Right atrium auricular region (tissue), 2 donors: ENCODE results near the gene OTUB2. TPM values are rescaled to one million over a fixed set of nuclear protein-coding genes. Genes with fewer than 3 reads are reported as not detected.

Experiments
- DNase-seq: peaks from one replicate; pipeline ENCODE4 v3.0.0-alpha.2; 2019; ENCODE audit warnings: low spot score
- H3K27ac ChIP-seq, 2 donors: fragments of 200-600 bp; sonication (generic); 1 replicate in 1 of 2; 2 replicates in 1 of 2; pipeline ENCODE4 v1.5.1; 2016 to 2019
- H3K27me3 ChIP-seq, 2 donors: fragments of 200-600 bp; sonication (generic); one replicate each; pipeline versions ENCODE4 v1.5.1 to v1.6.0; 2017 to 2019
- H3K36me3 ChIP-seq: fragments of 200-600 bp; sonication (generic); one replicate; pipeline ENCODE4 v1.5.1; 2016
- H3K4me1 ChIP-seq, 2 donors: fragments of 200-600 bp; sonication (generic); one replicate each; pipeline versions ENCODE4 v1.5.1 to v1.6.0; 2017 to 2019
- H3K4me3 ChIP-seq, 2 donors: fragments of 200-600 bp; sonication (generic); 1 replicate in 1 of 2; 2 replicates in 1 of 2; pipeline ENCODE4 v1.5.1; 2017 to 2019; ENCODE audit warnings: mild to moderate bottlenecking in 1 of 2, moderate library complexity in 1 of 2
- H3K9me3 ChIP-seq, 2 donors: fragments of 200-600 bp; sonication (generic); one replicate each; pipeline ENCODE4 v1.5.1; 2019
- total RNA-seq, 2 donors: library from RNA; depleted of rRNA; stranded (reverse); fragments of >200 nt; gene quantifications; one replicate each; pipeline ENCODE4 v1.1.0, GENCODE V29; 2016
- TF ChIP-seq, protein P1 (sequence below), 2 donors: fragments of 200-600 bp; sonication (generic); IDR thresholded peaks; one replicate each; pipeline ENCODE4 v1.5.1; 2019; ENCODE audit warnings: antibody characterized with exemption in 2 of 2

OTUB2 gene
- total RNA-seq, 2 donors from 2014 or later = 0.43 to 0.48 TPM

DNA sequence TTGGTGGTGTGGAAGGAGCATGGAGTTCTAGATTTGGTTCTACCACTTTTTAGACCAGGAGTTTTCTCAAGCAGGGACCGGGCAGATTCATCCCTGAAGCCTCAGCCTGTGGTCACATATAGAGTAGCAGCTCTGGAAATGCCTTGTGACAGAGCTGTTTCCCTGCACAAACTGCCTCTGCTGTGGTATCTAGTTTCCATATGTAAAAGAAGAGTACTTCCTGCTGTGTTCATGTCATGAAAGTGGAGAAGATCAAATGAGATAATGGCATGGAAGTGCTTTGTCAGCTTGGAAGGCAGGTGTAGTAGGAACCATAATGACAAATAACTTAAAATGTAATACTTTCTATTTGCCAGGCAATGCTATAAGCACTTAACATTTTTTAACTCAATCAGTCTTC is 26.1 kb downstream of the OTUB2 start:
- no peaks in the 10 kb centered on the region for H3K27me3 ChIP-seq
- peaks cover 99% of the 10 kb centered on the region for H3K36me3 ChIP-seq
- peaks cover 0 to 31% of the 10 kb centered on the region in 2 donors for H3K4me1 ChIP-seq
- TF ChIP-seq, protein P1, sequence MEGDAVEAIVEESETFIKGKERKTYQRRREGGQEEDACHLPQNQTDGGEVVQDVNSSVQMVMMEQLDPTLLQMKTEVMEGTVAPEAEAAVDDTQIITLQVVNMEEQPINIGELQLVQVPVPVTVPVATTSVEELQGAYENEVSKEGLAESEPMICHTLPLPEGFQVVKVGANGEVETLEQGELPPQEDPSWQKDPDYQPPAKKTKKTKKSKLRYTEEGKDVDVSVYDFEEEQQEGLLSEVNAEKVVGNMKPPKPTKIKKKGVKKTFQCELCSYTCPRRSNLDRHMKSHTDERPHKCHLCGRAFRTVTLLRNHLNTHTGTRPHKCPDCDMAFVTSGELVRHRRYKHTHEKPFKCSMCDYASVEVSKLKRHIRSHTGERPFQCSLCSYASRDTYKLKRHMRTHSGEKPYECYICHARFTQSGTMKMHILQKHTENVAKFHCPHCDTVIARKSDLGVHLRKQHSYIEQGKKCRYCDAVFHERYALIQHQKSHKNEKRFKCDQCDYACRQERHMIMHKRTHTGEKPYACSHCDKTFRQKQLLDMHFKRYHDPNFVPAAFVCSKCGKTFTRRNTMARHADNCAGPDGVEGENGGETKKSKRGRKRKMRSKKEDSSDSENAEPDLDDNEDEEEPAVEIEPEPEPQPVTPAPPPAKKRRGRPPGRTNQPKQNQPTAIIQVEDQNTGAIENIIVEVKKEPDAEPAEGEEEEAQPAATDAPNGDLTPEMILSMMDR (IDR thresholded peaks at IDR 0.05) = no peak
- no peak overlapping the region for H3K4me3 ChIP-seq
- H3K9me3 ChIP-seq = no peaks in the 10 kb centered on the region
- DNase-seq = no peak
- H3K27ac ChIP-seq = peak overlapping the region; percentile 45 to 54

DNA sequence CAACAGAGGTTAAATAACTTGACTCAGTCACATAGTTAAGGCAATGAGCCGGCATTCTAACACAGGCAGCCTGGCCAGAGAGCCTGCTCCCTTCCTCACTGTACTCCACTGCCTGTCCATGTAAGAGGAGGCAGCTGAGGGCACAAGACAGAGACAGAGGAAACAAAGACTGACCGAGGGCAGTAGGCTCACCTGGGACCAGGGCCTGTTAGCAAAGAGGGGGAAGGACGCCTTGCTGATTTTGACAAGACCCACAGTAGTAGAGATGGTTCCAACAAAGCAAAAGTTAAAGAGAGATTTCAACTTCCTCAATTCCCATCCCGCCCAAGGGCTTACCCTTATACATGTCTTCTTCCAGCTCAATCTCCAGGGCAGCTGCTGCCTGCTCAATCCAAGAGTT is 26.5 kb downstream of the OTUB2 start:
- Histone ChIP-seq H3K9me3 (no peaks in the 10 kb centered on the region), H3K27ac (no peak overlapping the region), H3K36me3 (peaks cover 99% of the 10 kb centered on the region), H3K27me3 (no peaks in the 10 kb centered on the region), H3K4me1 (peaks cover 0 to 34% of the 10 kb centered on the region in 2 donors), H3K4me3 (no peak overlapping the region)
- peak; percentile 21 for DNase-seq
- TF ChIP-seq, protein P1 (IDR thresholded peaks at IDR 0.05) = no peak

DNA sequence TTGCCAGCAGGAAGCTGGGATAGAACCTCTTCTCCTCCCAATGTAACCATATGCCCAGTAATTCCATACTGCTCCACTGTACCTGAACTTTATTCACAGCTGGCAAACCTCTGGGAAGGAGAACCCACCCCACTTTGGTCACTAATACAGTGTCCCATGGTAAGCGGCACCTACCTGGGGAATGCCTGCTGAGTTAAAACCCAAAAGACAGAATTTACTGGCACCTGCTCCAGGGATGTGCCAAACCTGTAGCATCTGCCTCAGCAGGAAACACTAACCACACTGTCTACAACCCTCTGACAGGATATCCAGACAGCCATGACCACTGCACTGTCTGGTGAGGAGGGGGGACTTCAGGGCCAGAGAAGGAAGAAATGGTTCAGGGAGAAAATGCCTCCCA is 28.3 kb downstream of the OTUB2 start:
- Histone ChIP-seq H3K4me1 (peaks cover 0 to 24% of the 10 kb centered on the region in 2 donors), H3K27ac (no peak overlapping the region), H3K9me3 (no peaks in the 10 kb centered on the region), H3K4me3 (no peak overlapping the region), H3K36me3 (peaks cover 99% of the 10 kb centered on the region), H3K27me3 (no peaks in the 10 kb centered on the region)
- TF ChIP-seq, protein P1 (IDR thresholded peaks at IDR 0.05) = no peak
- peak; percentile 34 for DNase-seq

DNA sequence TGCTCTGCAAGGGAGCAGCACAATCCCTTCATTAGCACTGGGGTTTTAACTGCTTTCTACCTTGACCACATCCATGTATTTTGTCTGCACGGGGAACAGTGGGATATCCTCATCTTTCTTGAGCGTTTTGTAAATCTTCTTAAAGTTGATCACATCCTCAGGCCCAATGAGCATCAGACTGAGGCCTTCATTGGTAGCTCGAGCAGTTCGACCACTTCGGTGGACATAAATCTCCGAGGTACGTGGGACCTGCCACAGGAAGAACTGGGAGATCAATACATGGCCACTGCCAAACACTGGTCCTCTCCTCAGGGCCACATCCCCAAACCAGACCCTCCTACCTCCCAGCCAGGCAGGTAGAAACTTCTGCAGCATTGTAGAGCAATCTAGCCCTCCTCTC is 28.8 kb downstream of the OTUB2 start:
- DNase-seq = peak; percentile 40
- no peak overlapping the region for H3K27ac ChIP-seq
- peaks cover 99% of the 10 kb centered on the region for H3K36me3 ChIP-seq
- TF ChIP-seq, protein P1 (IDR thresholded peaks at IDR 0.05) = no peak
- H3K27me3 ChIP-seq = no peaks in the 10 kb centered on the region
- H3K9me3 ChIP-seq = no peaks in the 10 kb centered on the region
- no peak overlapping the region for H3K4me3 ChIP-seq
- H3K4me1 ChIP-seq = peaks cover 0 to 23% of the 10 kb centered on the region in 2 donors

DNA sequence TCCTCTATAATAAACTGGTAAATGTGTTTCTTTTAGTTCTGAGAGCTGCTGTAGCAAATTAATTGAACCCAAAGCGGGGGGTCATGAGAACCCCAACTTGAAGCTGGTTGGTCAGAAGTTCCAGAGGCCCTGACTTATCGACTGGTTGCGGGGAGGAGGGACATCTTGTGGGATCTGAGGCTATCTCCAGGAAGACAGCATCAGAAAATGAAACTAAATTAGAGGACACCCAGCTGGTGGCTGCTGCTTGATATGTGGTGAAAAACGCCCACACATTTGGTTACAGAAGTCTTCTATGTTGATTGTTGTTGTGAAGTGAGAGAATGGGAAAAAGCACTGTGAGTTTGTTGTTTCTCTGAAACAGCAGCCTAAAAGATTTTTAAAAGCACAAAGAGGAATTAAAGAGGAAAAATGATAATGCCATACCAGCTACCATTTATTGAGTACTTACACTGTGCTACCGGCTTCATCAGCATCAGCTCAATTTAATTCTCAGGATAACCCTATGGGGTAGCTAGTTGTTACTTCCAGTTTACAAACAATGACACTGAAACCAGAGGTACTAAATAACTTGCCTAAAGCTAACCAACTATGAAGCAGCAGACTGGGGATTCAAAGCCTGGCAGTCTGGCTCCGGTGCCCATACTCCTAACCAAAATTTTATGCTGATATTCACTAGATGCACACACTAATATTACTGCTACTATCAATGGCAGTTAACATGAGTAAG is 30.6 kb downstream of the OTUB2 start:
- H3K4me3 ChIP-seq = no peak overlapping the region
- no peak overlapping the region for H3K27ac ChIP-seq
- peaks cover 100% of the 10 kb centered on the region for H3K36me3 ChIP-seq
- H3K9me3 ChIP-seq = no peaks in the 10 kb centered on the region
- H3K27me3 ChIP-seq = no peaks in the 10 kb centered on the region
- H3K4me1 ChIP-seq = peaks cover 0 to 12% of the 10 kb centered on the region in 2 donors
- TF ChIP-seq, protein P1 (IDR thresholded peaks at IDR 0.05) = no peak
- peak; percentile 11 for DNase-seq
